Measurements from ENCODE around the gene GHR.

GRCh38 chr5:42569953-42570548 lies 146.8 kb downstream of the GHR start:
- TF ChIP-seq, protein P1, sequence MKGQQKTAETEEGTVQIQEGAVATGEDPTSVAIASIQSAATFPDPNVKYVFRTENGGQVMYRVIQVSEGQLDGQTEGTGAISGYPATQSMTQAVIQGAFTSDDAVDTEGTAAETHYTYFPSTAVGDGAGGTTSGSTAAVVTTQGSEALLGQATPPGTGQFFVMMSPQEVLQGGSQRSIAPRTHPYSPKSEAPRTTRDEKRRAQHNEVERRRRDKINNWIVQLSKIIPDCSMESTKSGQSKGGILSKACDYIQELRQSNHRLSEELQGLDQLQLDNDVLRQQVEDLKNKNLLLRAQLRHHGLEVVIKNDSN (IDR thresholded peaks at IDR 0.05), result no peak
- no peak for TF ChIP-seq TAF1 (IDR thresholded peaks at IDR 0.05; ENCODE audit: low read depth)
